ENCODE data around the gene CHCHD3.

DNA sequence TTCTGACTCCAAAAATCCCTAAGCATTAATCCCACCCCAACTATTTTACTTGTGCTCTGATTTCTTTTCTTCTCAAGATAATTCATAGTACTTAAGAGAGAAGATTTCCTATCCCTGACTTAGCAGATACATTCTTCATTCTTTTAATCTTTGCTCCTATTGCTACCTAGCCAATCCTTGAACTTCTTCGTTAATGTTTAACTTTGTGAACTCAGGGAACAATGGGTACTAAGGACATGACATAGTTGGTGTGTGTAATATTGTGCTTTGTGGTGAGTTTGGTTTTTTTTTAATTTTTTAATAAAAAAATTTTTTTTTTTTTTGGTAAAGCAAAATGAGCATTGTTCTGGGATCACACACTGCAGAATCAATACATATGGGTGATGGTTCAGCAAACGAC, 166.2 kb downstream of the CHCHD3 start:
- TF ChIP-seq CTCF (IDR thresholded peaks at IDR 0.05) (no peak), POLR2AphosphoS5 (IDR thresholded peaks at IDR 0.05; ENCODE audit: insufficient read depth in 1 of 2, low read depth in 1 of 2) (no peak)

Measured in vagina (tissue), 2 donors.